Measurements from ENCODE around the gene TBC1D16.
A peak's percentile ranks its signal among the peaks of the same experiment; 100 is the strongest.

Gene TBC1D16

DNA sequence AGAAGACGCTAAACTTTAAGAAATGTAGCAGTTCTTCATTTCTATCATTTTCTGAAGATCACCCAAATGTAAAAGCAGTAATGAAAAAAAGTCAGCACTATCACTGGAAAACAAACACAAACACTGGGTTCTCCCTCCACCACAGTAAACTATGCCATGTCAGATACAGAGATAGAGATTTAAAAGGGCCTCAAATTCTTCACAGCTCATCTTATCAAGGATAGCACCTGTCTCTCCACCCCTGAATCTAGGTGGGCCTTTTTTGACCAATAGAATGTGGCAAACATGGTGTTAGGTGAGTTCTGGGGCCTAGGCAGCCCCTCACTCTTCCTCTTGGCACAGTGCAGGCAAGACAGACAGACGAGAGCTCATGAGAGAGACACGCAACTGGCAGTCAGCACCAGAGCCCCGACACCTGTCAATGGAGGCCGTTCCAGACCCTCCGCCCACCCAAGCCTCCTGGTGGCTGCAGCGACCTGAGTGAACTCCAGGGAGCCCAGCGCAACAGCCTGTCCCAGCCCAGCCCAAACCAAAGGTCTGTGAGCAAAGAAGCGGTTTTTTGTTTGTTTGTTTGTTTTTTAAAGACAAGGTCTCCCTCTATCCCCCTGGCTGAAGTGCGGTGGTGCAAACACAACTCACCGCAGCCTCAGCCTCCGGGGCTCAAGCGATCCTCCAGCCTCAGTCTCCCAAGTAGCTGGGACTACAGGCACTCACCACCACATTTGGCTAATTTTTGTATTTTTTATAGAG lies 79.8 kb downstream of the TBC1D16 start:
- no peak for DNase-seq (ENCODE audit: insufficient read length)
- no peak for FAIRE-seq
- no peak for TF ChIP-seq POLR2AphosphoS5 (IDR thresholded peaks at IDR 0.05; ENCODE audit: low read depth, low read length)
- TF ChIP-seq POLR2A (IDR thresholded peaks at IDR 0.05; ENCODE audit: low read depth, low read length), result no peak
- no peak for TF ChIP-seq TAF1 (IDR thresholded peaks at IDR 0.05; ENCODE audit: borderline replicate concordance, low read depth, low read length)

DNA sequence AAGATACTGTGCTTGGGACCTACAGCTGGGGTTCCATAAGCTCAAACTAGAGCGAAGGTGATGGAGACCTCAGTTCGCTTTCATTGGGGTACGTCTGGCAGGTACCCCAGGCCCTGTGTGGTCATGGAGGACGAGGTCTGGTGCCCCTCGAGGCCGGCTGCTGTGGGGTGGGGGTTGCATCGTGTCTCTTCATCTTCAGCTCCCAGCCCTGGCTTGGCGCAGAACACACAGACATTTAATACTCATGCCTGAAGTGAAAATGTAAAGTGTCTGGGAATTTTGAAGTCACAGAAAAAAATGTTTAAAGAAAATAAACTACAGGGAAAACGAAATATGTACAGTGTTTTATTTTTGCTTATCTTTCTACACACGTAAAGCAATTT lies 80.5 kb downstream of the TBC1D16 start:
- TF ChIP-seq POLR2AphosphoS5 (IDR thresholded peaks at IDR 0.05; ENCODE audit: low read depth, low read length), result no peak
- DNase-seq (ENCODE audit: insufficient read length) (no peak), FAIRE-seq (no peak)

DNA sequence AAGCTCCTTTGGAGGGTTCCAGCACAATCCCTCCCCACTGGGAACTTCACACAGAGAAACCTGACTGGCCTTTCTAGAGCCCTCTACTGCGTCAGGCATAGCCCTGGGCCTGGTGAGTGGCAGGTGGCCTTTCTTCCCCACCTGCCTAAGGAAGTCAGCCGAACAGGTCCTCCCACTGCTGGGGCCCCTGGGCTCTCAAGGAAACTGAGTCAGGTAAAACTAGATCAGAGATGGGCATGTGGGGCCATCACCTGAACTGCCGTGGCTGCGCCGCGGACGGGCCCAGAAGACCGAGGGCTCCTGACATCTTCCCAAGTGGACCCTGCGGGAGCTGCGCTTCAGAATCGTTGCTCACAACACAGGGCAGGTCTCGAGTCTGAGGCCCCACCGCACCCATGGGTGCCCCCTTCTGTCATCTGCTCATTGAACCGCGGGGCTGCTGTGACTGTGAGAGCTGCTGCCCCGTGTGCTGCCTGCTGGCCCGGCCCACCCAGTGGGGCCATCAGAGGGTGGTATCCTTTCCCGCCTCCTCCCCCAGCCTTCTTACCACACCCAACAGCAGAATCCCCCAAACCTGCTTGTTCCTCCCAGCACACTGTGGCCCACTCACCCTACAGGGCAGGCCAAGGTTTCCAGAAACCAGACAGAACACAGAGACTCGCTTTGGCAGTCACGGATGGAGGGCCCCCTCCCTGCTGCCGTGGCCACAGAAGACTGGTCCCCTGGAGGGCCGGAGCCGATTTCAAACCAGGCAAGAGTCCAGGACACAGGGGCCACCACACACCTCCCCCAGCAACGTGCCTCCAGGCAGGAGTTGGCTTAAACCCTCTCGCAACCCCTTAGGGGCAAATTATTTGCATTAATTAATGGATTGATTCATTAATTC lies 81.1 kb downstream of the TBC1D16 start:
- FAIRE-seq, result no peak
- no peak for DNase-seq (ENCODE audit: insufficient read length)
- TF ChIP-seq POLR2AphosphoS5 (IDR thresholded peaks at IDR 0.05; ENCODE audit: low read depth, low read length) (no peak), POLR2A (IDR thresholded peaks at IDR 0.05; ENCODE audit: low read depth, low read length) (no peak), TAF1 (IDR thresholded peaks at IDR 0.05; ENCODE audit: borderline replicate concordance, low read depth, low read length) (no peak)

DNA sequence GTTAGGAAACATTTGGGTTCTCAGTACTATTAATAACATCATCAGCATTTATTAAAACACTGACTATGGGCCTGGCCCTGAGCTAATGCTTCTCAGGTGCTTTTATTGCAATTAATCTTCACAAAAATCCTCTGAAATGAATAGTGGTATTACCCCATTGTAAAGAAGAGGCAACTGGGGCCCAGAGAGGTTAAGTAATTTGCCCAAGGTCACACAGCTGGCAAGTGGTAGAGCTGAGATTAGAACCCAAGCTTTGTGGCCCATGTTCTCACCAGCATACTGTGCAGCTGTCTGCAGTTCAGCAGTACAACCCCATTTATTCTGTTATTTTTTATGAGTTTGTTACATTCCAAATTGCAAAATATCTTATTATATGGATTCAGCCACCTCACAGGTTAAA lies 82.3 kb downstream of the TBC1D16 start:
- no peak for FAIRE-seq
- no peak for TF ChIP-seq POLR2AphosphoS5 (IDR thresholded peaks at IDR 0.05; ENCODE audit: low read depth, low read length)
- TF ChIP-seq POLR2A (IDR thresholded peaks at IDR 0.05; ENCODE audit: low read depth, low read length), result no peak
- no peak for TF ChIP-seq TAF1 (IDR thresholded peaks at IDR 0.05; ENCODE audit: borderline replicate concordance, low read depth, low read length)
- no peak for DNase-seq (ENCODE audit: insufficient read length)

DNA sequence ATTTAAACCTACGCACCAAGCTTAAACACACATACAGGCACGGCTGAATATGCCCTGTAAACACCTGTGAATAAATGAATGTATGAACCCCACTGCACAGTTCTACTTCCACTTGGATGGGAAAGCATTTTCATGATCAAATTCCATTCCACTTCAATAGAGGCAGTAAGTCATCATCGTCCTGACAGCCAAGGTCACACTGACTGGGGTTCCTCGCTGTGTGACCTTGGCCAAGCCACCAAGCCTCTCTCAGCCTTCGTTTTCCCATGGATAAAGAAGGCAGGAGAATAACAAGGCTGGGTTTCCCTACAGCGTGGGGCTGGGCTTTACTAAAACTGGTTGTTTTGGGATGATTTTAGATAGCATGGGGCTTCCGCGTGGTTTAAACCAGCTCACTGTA lies 82.8 kb downstream of the TBC1D16 start:
- no peak for TF ChIP-seq TAF1 (IDR thresholded peaks at IDR 0.05; ENCODE audit: borderline replicate concordance, low read depth, low read length)
- no peak for TF ChIP-seq POLR2A (IDR thresholded peaks at IDR 0.05; ENCODE audit: low read depth, low read length)
- no peak for TF ChIP-seq POLR2AphosphoS5 (IDR thresholded peaks at IDR 0.05; ENCODE audit: low read depth, low read length)
- DNase-seq (ENCODE audit: insufficient read length), result no peak
- FAIRE-seq, result no peak

DNA sequence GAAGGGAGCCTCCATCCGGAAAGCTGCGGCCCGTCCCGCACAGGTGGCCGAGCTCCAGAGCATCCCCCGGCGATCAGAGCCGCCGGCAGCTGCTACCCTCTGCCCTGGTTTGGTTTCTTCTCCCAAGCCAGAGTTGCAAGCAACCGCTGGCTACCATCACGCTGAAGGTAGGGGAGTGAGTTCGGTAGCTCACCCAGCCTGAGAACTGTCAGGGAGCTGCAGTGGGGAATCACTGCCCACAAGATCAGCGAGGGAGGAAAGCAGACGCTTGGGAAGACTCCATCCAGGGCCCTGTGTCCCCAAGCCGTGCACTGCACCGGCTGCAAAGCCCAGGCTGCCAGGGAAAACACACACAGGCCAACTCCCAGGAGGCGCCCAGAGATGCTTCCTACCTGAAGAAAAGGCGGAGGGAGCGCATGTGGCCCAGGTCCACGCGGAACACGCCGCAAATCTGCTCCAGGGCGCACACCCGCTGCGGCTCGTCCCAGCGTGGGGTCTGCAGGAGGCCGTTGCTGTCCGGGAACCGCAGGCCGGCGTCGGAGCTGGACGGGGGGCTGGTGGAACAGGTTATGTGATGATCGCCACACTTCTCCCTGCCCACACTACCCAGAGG lies 83.3 kb downstream of the TBC1D16 start:
- DNase-seq (ENCODE audit: insufficient read length) (peak; percentile 5), FAIRE-seq (no peak)
- TF ChIP-seq TAF1 (IDR thresholded peaks at IDR 0.05; ENCODE audit: borderline replicate concordance, low read depth, low read length) (no peak), POLR2AphosphoS5 (IDR thresholded peaks at IDR 0.05; ENCODE audit: low read depth, low read length) (no peak), POLR2A (IDR thresholded peaks at IDR 0.05; ENCODE audit: low read depth, low read length) (no peak)

DNA sequence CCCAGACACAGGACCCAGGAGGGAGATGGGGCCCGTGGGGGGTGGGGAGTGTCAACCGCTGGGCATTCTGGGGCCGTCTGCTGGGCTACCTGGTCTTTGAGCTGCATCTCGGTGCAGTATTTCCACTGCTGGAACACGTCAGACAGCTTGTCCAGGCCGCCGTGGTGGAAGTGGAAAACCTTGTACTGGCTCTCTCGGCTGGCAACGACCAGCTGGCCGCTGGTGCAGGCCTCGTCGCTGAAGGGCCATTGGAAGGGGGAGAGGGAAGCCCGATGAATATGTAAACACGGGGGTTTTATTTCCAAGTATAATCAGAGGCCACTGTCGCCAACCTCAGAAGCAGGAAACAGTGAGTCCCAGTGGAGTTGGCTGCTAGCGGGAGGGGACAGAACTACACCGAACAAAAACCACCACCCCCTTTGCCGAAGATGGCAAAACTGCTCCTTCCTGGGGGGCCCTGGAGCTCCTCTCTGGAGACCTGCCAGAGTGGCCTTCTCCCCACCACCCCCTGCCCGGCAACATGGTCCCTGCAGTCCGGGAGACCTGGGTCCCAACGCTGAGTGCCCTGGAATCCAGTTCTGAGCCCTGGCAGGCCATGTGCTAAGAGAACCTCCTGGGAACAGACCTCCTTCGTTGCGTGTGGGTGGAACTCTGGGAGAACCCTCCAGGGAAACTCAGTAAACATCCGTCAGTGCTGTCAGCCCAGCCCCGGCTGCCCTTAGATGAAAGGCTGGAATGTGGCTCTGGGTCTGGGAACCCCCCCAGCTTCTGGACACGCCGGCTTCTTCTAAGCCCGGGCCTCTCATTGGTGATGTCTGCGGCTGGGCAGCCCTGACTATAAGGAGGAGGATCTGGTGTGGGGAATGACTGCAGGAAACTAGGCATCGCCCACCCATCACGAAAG lies 84.1 kb downstream of the TBC1D16 start:
- TF ChIP-seq TAF1 (IDR thresholded peaks at IDR 0.05; ENCODE audit: borderline replicate concordance, low read depth, low read length), result no peak
- TF ChIP-seq POLR2AphosphoS5 (IDR thresholded peaks at IDR 0.05; ENCODE audit: low read depth, low read length), result no peak
- no peak for TF ChIP-seq POLR2A (IDR thresholded peaks at IDR 0.05; ENCODE audit: low read depth, low read length)
- DNase-seq (ENCODE audit: insufficient read length) (peak; percentile 13), FAIRE-seq (no peak)

DNA sequence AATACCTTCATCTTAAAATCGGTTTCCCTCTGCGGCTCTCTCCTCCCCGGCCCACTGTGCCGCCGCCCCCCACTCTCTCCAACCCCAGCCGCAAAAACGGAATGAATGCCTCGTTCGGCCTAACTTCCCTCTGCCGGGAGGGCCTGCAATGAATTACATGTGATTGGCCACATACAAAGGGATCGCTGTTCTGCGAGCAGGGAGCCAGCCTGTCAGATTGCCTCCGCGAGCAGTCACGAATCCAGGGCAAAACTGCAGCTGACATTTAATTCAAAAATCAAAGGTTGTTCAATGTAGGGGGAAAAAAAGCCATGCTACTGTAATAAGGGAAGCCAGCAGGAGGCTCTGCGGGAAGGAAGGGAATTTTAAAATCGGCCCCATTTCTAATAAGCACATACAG lies 84.9 kb downstream of the TBC1D16 start:
- DNase-seq (ENCODE audit: insufficient read length) (no peak), FAIRE-seq (no peak)
- TF ChIP-seq POLR2A (IDR thresholded peaks at IDR 0.05; ENCODE audit: low read depth, low read length), result no peak
- TF ChIP-seq POLR2AphosphoS5 (IDR thresholded peaks at IDR 0.05; ENCODE audit: low read depth, low read length), result no peak
- no peak for TF ChIP-seq TAF1 (IDR thresholded peaks at IDR 0.05; ENCODE audit: borderline replicate concordance, low read depth, low read length)

GRCh38 chr17:79950306-79950705 lies 85.4 kb downstream of the TBC1D16 start:
- DNase-seq (ENCODE audit: insufficient read length) (no peak), FAIRE-seq (no peak)

GRCh38 chr17:79949656-79950209 lies 85.9 kb downstream of the TBC1D16 start:
- TF ChIP-seq POLR2A (IDR thresholded peaks at IDR 0.05; ENCODE audit: low read depth, low read length) (no peak), POLR2AphosphoS5 (IDR thresholded peaks at IDR 0.05; ENCODE audit: low read depth, low read length) (no peak), TAF1 (IDR thresholded peaks at IDR 0.05; ENCODE audit: borderline replicate concordance, low read depth, low read length) (no peak)
- FAIRE-seq (no peak), DNase-seq (ENCODE audit: insufficient read length) (no peak)

More at GRCh38 chr17:79950306-79950705, 85.4 kb downstream of the TBC1D16 start:
- TF ChIP-seq POLR2A (IDR thresholded peaks at IDR 0.05; ENCODE audit: low read depth, low read length) (no peak), POLR2AphosphoS5 (IDR thresholded peaks at IDR 0.05; ENCODE audit: low read depth, low read length) (no peak), TAF1 (IDR thresholded peaks at IDR 0.05; ENCODE audit: borderline replicate concordance, low read depth, low read length) (no peak)

Data from GM12892 (cell line).